ENCODE results near the gene CPB1.

CPB1 gene

GRCh38 chr3:148833223-148833622 is 5.6 kb downstream of the CPB1 start:
- DNase-seq = no peak

GRCh38 chr3:148839805-148840204 is 12.2 kb downstream of the CPB1 start:
- DNase-seq = no peak

- no peak for DNase-seq
Measured at GRCh38 chr3:148840451-148840850, 12.8 kb downstream of the CPB1 start.

- DNase-seq = no peak
Measured at GRCh38 chr3:148845756-148846395, 18.3 kb downstream of the CPB1 start.

- DNase-seq = no peak
Measured at GRCh38 chr3:148847351-148847750, 19.7 kb downstream of the CPB1 start.

- DNase-seq = no peak
Measured at GRCh38 chr3:148848410-148848809, 20.8 kb downstream of the CPB1 start.

GRCh38 chr3:148852271-148852992 is 24.8 kb downstream of the CPB1 start:
- no peak for DNase-seq

- no peak for DNase-seq
Measured at GRCh38 chr3:148853076-148853475, 25.5 kb downstream of the CPB1 start.

- no peak for DNase-seq
Measured at GRCh38 chr3:148854061-148854460, 26.4 kb downstream of the CPB1 start.

- DNase-seq = no peak
Measured at GRCh38 chr3:148856384-148856783, 28.8 kb downstream of the CPB1 start.

- DNase-seq = no peak
Measured at GRCh38 chr3:148857316-148857715, 29.7 kb downstream of the CPB1 start.

GRCh38 chr3:148861277-148861869 is 33.8 kb downstream of the CPB1 start:
- DNase-seq = peak; percentile 56 to 74

GRCh38 chr3:148863297-148863696 is 35.7 kb downstream of the CPB1 start:
- no peak for DNase-seq

GRCh38 chr3:148863814-148864213 is 36.2 kb downstream of the CPB1 start:
- no peak for DNase-seq

- DNase-seq = no peak
Measured at GRCh38 chr3:148865049-148865448, 37.4 kb downstream of the CPB1 start, which contains the start of gene CPA3. CPA3 (plus strand) TSS chr3:148865296; CDS start chr3:148865308, 12 bp downstream.

- no peak for DNase-seq
Measured at GRCh38 chr3:148866261-148866660, 38.6 kb downstream of the CPB1 start.

- peak; percentile 70 to 88 for DNase-seq
Measured at GRCh38 chr3:148873270-148873927, 45.8 kb downstream of the CPB1 start.

- peak; percentile 23 to 77 for DNase-seq
Measured at GRCh38 chr3:148873977-148874376, 46.4 kb downstream of the CPB1 start.

GRCh38 chr3:148878095-148878494 is 50.5 kb downstream of the CPB1 start:
- no peak for DNase-seq

GRCh38 chr3:148879256-148879655 is 51.6 kb downstream of the CPB1 start:
- DNase-seq = no peak

- DNase-seq = peak; percentile 18 to 39
Measured at GRCh38 chr3:148880681-148881080, 53.1 kb downstream of the CPB1 start.

GRCh38 chr3:148881286-148881685 is 53.7 kb downstream of the CPB1 start:
- DNase-seq = no peak

- DNase-seq = peak in 1 of 2 experiments; percentile 45
Measured at GRCh38 chr3:148882288-148882687, 54.7 kb downstream of the CPB1 start.

- no peak for DNase-seq
Measured at GRCh38 chr3:148883163-148883562, 55.6 kb downstream of the CPB1 start.

Data from NCI-H2081 (cell line).